ENCODE results near the gene RAB3D.
A peak's percentile ranks its signal among the peaks of the same experiment; 100 is the strongest.

RAB3D gene, protein sequence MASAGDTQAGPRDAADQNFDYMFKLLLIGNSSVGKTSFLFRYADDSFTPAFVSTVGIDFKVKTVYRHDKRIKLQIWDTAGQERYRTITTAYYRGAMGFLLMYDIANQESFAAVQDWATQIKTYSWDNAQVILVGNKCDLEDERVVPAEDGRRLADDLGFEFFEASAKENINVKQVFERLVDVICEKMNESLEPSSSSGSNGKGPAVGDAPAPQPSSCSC

DNA sequence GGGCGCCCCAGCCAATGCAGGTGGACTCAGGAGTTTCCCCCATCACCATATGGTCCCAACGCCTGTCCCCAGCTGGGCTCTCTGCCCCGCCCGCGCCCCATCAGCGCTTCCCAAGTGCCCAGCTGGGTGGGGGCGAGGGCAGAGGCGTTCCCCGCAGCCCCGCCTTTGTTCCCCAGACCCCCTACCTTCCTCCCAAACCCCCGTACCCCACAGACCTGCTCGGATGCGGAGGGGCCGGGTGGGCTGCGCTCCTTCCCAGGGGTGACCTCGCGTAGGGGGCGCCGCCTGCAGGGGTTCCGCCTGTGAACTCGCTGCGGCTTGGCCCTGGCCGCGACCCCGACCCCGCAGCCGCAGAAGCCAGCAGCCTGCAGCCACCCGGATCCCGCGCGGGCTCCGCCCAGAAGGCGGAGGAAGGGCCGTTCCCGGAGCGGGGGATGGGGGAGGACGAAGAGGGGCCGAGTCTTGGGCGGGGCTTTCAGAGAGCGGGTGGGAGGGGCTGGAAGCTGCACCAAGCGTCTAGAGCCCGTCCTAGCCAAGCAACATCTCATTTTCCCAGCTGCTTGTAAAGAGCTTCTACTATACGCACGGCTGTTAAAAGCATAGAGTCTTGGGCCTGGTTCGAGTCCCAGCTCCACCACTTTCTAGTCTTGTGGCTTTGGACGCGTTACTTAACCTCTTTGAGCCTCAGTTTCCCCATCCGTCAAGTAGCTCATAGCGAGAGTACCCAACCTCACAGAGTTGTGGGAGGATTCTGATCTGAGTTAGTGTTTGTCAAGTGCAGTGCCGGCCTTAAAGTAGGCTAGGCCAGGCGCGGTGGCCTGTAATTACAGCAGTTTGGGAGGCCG lies at the start of gene RAB3D:
Gene RAB3D, minus strand, starts transcription at position 404 of the 845 bp plus-strand sequence. CDS start 2,258 bp downstream, outside the sequence.
- Histone ChIP-seq H3K79me2 (ENCODE audit: insufficient read depth, low read length) (no peaks in the 10 kb centered on the region), H3K27ac (ENCODE audit: low read depth, low read length) (no peak within 1 kb of the TSS), H3K4me3 (ENCODE audit: insufficient read depth, low read length, poor library complexity, severe bottlenecking) (peak within 1 kb of the TSS; percentile 32)

DNA sequence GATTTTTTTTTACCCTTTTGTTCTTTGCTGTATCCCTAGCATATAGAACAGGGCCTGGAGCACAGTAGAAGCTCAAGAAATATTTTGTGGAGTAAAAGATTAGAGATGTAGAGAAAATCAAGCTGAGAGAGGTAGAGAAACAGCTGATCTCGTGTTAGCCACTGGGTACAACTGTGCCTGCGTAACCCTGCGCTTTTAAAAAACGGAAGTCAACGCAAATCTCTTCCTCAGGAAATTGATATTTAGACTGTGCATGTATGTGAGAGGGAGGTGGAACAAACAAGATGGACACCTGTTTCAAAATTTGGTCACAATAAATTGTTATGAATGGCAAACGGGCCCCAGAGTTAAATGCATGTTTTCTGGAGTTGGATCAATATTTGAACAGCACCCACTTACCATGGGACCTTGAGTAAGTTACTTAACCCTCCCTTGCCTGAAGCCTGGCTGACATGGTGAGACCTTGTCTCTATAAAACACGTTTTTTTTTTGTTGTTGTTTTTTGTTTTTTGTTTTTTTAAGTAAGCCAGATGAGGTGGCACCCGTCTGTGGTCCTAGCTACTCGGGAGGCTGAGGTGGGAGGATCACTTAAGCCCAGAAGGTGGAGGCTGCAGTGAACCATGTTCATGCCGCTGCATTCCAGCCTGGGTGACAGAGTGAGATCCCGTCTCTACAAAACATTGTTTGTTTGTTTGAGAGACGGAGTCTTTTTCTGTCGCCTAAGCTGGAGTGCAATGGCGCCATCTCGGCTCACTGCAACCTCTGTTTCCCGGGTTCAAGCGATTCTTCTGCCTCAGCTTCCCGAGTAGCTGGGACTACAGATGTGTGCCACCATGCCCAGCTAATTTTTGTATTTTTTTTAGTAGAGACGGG lies 47.9 kb upstream of the RAB3D start:
- TF ChIP-seq, protein P1, sequence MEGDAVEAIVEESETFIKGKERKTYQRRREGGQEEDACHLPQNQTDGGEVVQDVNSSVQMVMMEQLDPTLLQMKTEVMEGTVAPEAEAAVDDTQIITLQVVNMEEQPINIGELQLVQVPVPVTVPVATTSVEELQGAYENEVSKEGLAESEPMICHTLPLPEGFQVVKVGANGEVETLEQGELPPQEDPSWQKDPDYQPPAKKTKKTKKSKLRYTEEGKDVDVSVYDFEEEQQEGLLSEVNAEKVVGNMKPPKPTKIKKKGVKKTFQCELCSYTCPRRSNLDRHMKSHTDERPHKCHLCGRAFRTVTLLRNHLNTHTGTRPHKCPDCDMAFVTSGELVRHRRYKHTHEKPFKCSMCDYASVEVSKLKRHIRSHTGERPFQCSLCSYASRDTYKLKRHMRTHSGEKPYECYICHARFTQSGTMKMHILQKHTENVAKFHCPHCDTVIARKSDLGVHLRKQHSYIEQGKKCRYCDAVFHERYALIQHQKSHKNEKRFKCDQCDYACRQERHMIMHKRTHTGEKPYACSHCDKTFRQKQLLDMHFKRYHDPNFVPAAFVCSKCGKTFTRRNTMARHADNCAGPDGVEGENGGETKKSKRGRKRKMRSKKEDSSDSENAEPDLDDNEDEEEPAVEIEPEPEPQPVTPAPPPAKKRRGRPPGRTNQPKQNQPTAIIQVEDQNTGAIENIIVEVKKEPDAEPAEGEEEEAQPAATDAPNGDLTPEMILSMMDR (IDR thresholded peaks at IDR 0.05; ENCODE audit: insufficient read depth, low read length, poor library complexity, severe bottlenecking): no peak
- TF ChIP-seq EZH2phosphoT487 (conservative IDR thresholded peaks at IDR 0.05; ENCODE audit: low read length): no peak
- Histone ChIP-seq H3K27me3 (ENCODE audit: low read length) (no peaks in the 10 kb centered on the region), H4K20me1 (ENCODE audit: low read depth, low read length) (no peaks in the 10 kb centered on the region), H3K4me3 (ENCODE audit: insufficient read depth, low read length, poor library complexity, severe bottlenecking) (no peak overlapping the region), H3K27ac (ENCODE audit: low read depth, low read length) (no peak overlapping the region), H3F3A (ENCODE audit: insufficient read depth) (no peaks in the 10 kb centered on the region), H3K9me2 (replicated peaks; ENCODE audit: insufficient read depth, low read length) (no peaks in the 10 kb centered on the region), H3K79me2 (ENCODE audit: insufficient read depth, low read length) (no peaks in the 10 kb centered on the region), H3K9me3 (ENCODE audit: insufficient read depth, low read length) (no peaks in the 10 kb centered on the region), H3K9ac (ENCODE audit: low read length) (no peak overlapping the region), H2AFZ (ENCODE audit: low read depth, low read length, severe bottlenecking) (no peak overlapping the region), H3K36me3 (ENCODE audit: low read length) (no peaks in the 10 kb centered on the region), H3K4me2 (ENCODE audit: low read depth, low read length, poor library complexity, severe bottlenecking) (no peak overlapping the region)

More for the DNA sequence above, at the start of gene RAB3D:
- TF ChIP-seq EZH2phosphoT487 (conservative IDR thresholded peaks at IDR 0.05; ENCODE audit: low read length): no peak
- TF ChIP-seq, protein P1 (IDR thresholded peaks at IDR 0.05; ENCODE audit: insufficient read depth, low read length, poor library complexity, severe bottlenecking): no peak
- H2AFZ ChIP-seq (ENCODE audit: low read depth, low read length, severe bottlenecking): peak within 1 kb of the TSS; percentile 56
- H4K20me1 ChIP-seq (ENCODE audit: low read depth, low read length): no peaks in the 10 kb centered on the region
- H3K36me3 ChIP-seq (ENCODE audit: low read length): no peaks in the 10 kb centered on the region
- H3K9ac ChIP-seq (ENCODE audit: low read length): peak within 1 kb of the TSS; percentile 50
- peaks cover 4% of the 10 kb centered on the region; the same call in 1 of the 2 replicates for H3F3A ChIP-seq (ENCODE audit: insufficient read depth)
- no peaks in the 10 kb centered on the region for H3K9me2 ChIP-seq (replicated peaks; ENCODE audit: insufficient read depth, low read length)
- peak within 1 kb of the TSS; percentile 56 for H3K4me2 ChIP-seq (ENCODE audit: low read depth, low read length, poor library complexity, severe bottlenecking)
- H3K27me3 ChIP-seq (ENCODE audit: low read length): no peaks in the 10 kb centered on the region
- no peaks in the 10 kb centered on the region for H3K9me3 ChIP-seq (ENCODE audit: insufficient read depth, low read length)

DNA sequence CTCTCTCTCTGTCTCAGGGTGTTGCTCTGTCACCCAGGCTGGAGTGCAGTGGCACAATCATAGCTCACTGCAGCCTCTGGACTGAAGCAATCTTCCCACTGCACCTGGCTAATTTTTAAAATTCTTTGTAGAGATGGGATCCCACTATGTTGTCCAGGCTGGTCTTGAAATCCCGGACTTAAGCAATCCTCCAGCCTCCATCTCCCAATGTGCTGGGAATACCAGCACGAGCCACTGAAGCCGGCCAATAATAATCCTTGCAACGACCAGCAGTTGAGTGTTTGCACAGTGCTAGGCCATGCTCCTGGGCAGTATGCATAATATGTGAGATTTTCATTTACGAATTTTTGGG lies 45.3 kb upstream of the RAB3D start:
- no peak for TF ChIP-seq EZH2phosphoT487 (conservative IDR thresholded peaks at IDR 0.05; ENCODE audit: low read length)
- TF ChIP-seq, protein P1 (IDR thresholded peaks at IDR 0.05; ENCODE audit: insufficient read depth, low read length, poor library complexity, severe bottlenecking): no peak
- Histone ChIP-seq H3K27ac (ENCODE audit: low read depth, low read length) (no peak overlapping the region), H3F3A (ENCODE audit: insufficient read depth) (peaks cover 7% of the 10 kb centered on the region; the same call in 1 of the 2 replicates), H3K9ac (ENCODE audit: low read length) (no peak overlapping the region), H3K4me3 (ENCODE audit: insufficient read depth, low read length, poor library complexity, severe bottlenecking) (no peak overlapping the region), H3K9me3 (ENCODE audit: insufficient read depth, low read length) (no peaks in the 10 kb centered on the region), H4K20me1 (ENCODE audit: low read depth, low read length) (no peaks in the 10 kb centered on the region), H2AFZ (ENCODE audit: low read depth, low read length, severe bottlenecking) (no peak overlapping the region), H3K4me2 (ENCODE audit: low read depth, low read length, poor library complexity, severe bottlenecking) (no peak overlapping the region), H3K36me3 (ENCODE audit: low read length) (no peaks in the 10 kb centered on the region), H3K9me2 (replicated peaks; ENCODE audit: insufficient read depth, low read length) (no peaks in the 10 kb centered on the region), H3K79me2 (ENCODE audit: insufficient read depth, low read length) (no peaks in the 10 kb centered on the region; the same call in 1 of the 2 replicates), H3K27me3 (ENCODE audit: low read length) (no peaks in the 10 kb centered on the region)

All from SU-DHL-6 (cell line).